Nephron progenitor cell (in vitro differentiated cells): ENCODE data around the gene NTMT1.

Experiments
- DNase-seq: peaks from one replicate; pipeline ENCODE4 v3.0.0; 2021
- H3K27ac Mint-ChIP-seq: 2 replicates; pipeline ENCODE4 v1.8.0; 2021; ENCODE audit warnings: mild to moderate bottlenecking, moderate library complexity, mixed read lengths
- H3K27me3 Mint-ChIP-seq: 2 replicates; pipeline ENCODE4 v1.8.0; 2021; ENCODE audit warnings: mild to moderate bottlenecking, low read depth, mixed read lengths; ENCODE audit not compliant: poor library complexity
- H3K36me3 Mint-ChIP-seq: 2 replicates; pipeline ENCODE4 v1.8.0; 2021; ENCODE audit warnings: low read depth, mixed read lengths
- H3K4me1 Mint-ChIP-seq: 2 replicates; pipeline ENCODE4 v1.8.0; 2021; ENCODE audit warnings: mixed read lengths
- H3K4me3 Mint-ChIP-seq: 2 replicates; pipeline ENCODE4 v1.8.0; 2021; ENCODE audit warnings: mild to moderate bottlenecking, moderate library complexity, mixed read lengths
- H3K9me3 Mint-ChIP-seq: 2 replicates; pipeline ENCODE4 v1.8.0; 2021; ENCODE audit warnings: mild to moderate bottlenecking, moderate library complexity, mixed read lengths
- TF ChIP-seq, protein P1 (sequence below): fragments of 200-600 bp; sonication (generic); IDR thresholded peaks from 2 replicates; pipeline ENCODE4 v1.5.0; 2021; ENCODE audit warnings: antibody characterized with exemption

NTMT1 gene

DNA sequence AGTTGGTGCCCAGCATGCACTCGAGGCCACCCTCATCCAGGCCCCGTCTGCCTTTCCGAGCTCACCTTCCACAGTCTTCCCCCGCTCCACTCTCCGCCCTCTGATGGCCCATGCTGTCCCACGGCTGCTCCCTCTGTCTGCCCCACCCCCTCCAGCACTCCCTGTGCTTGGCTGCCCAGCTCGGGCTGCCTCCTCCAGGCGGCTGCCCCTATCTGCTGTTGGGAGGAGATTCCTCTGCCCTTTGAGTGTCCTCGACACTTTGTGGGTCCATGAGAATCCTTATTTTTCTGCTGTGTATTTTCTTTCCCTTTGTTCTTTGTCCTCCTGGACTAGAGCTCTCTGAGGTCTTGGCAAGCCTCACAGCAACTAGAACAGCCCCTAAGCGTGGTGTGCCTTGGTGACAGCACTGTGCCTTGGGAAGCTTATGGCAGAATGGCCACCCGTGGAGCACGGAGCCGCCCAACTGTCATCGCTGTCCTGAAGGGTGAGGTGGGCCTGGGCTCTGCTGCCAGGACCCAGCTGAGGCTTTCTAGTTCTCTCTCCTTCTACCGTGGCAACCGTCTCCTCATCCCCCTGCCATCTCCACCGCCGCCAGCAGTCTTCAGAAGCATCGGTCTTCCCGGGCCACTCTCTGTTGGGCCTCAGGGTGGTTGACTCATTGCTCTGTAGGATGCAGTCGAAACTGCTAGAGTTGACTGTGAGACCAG is 5.2 kb downstream of the NTMT1 start:
- H3K27me3 Mint-ChIP-seq: no peaks in the 10 kb centered on the region
- TF ChIP-seq, protein P1, sequence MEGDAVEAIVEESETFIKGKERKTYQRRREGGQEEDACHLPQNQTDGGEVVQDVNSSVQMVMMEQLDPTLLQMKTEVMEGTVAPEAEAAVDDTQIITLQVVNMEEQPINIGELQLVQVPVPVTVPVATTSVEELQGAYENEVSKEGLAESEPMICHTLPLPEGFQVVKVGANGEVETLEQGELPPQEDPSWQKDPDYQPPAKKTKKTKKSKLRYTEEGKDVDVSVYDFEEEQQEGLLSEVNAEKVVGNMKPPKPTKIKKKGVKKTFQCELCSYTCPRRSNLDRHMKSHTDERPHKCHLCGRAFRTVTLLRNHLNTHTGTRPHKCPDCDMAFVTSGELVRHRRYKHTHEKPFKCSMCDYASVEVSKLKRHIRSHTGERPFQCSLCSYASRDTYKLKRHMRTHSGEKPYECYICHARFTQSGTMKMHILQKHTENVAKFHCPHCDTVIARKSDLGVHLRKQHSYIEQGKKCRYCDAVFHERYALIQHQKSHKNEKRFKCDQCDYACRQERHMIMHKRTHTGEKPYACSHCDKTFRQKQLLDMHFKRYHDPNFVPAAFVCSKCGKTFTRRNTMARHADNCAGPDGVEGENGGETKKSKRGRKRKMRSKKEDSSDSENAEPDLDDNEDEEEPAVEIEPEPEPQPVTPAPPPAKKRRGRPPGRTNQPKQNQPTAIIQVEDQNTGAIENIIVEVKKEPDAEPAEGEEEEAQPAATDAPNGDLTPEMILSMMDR: no peak
- peak overlapping the region; percentile 97 for H3K27ac Mint-ChIP-seq
- H3K4me1 Mint-ChIP-seq: peaks cover 65% of the 10 kb centered on the region
- DNase-seq: no peak
- no peaks in the 10 kb centered on the region for H3K9me3 Mint-ChIP-seq
- peaks cover 31% of the 10 kb centered on the region for H3K36me3 Mint-ChIP-seq
- H3K4me3 Mint-ChIP-seq: peak overlapping the region; percentile 28

DNA sequence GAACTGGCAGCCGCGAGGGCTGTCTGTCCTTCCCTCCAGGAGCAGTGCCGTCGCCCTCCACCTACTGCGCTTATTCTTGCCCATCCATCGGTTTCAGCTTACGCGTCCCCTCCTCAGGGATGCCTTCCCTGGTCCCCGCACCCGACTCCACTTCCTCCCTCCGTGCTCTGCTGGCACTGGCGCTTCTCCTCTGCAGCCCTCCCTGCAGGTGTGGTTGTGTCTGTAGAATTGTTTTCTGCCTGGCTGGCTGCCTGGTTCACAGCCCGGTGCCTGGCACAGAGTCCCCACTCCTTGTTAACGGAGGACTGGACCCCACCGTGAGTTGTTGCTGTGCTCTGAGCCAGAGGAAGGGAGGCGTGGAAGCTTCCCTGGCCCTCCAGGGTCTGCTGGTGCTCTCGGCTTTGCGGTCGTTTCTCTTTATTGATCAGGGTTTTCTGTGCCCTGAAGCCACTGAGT is 5.7 kb downstream of the NTMT1 start:
- Mint-ChIP-seq H3K36me3 (peaks cover 31% of the 10 kb centered on the region), H3K4me3 (no peak overlapping the region), H3K4me1 (peaks cover 61% of the 10 kb centered on the region), H3K27ac (peak overlapping the region; percentile 97), H3K27me3 (no peaks in the 10 kb centered on the region), H3K9me3 (no peaks in the 10 kb centered on the region)
- TF ChIP-seq, protein P1: no peak
- no peak for DNase-seq

- Mint-ChIP-seq H3K4me1 (peaks cover 53% of the 10 kb centered on the region), H3K36me3 (peaks cover 31% of the 10 kb centered on the region), H3K9me3 (no peaks in the 10 kb centered on the region), H3K27me3 (no peaks in the 10 kb centered on the region), H3K27ac (peak overlapping the region; percentile 97), H3K4me3 (no peak overlapping the region)
- TF ChIP-seq, protein P1: no peak
- no peak for DNase-seq
Measured at GRCh38 chr9:129632460-129632859, 6.5 kb downstream of the NTMT1 start.

GRCh38 chr9:129633207-129633606 is 7.2 kb downstream of the NTMT1 start:
- Mint-ChIP-seq H3K27me3 (no peaks in the 10 kb centered on the region), H3K27ac (no peak overlapping the region), H3K36me3 (peaks cover 35% of the 10 kb centered on the region), H3K9me3 (no peaks in the 10 kb centered on the region), H3K4me3 (no peak overlapping the region), H3K4me1 (peaks cover 46% of the 10 kb centered on the region)
- TF ChIP-seq, protein P1: no peak
- DNase-seq: no peak

GRCh38 chr9:129633848-129634247 is 7.9 kb downstream of the NTMT1 start:
- no peak overlapping the region for H3K4me3 Mint-ChIP-seq
- no peaks in the 10 kb centered on the region for H3K9me3 Mint-ChIP-seq
- no peak for DNase-seq
- no peak overlapping the region for H3K27ac Mint-ChIP-seq
- H3K4me1 Mint-ChIP-seq: peaks cover 39% of the 10 kb centered on the region
- H3K36me3 Mint-ChIP-seq: peaks cover 35% of the 10 kb centered on the region
- TF ChIP-seq, protein P1: no peak
- H3K27me3 Mint-ChIP-seq: no peaks in the 10 kb centered on the region
